NT2/D1 (cell line): ENCODE measurements around the gene GPR87.

Experiments
- DNase-seq: peaks from one replicate; pipeline ENCODE4 v3.0.0-alpha.2; 2011; ENCODE audit warnings: low read depth, low spot score
- H3K27me3 ChIP-seq: 2 replicates; pipeline ENCODE4 v1.6.0; 2011; ENCODE audit warnings: mild to moderate bottlenecking; ENCODE audit not compliant: insufficient read length, insufficient read depth
- H3K36me3 ChIP-seq: 2 replicates; pipeline ENCODE4 v1.6.1; 2011; ENCODE audit warnings: mild to moderate bottlenecking, low read length, mixed read lengths; ENCODE audit not compliant: insufficient read depth, insufficient read length
- H3K4me1 ChIP-seq: 2 replicates; pipeline ENCODE4 v1.5.1; 2011; ENCODE audit not compliant: insufficient read depth, insufficient read length
- H3K4me3 ChIP-seq: 2 replicates; pipeline ENCODE4 v1.5.1; 2011; ENCODE audit warnings: low read depth; ENCODE audit not compliant: insufficient read length
- H3K9ac ChIP-seq: 2 replicates; pipeline ENCODE4 v1.6.0; 2011; ENCODE audit warnings: low read depth; ENCODE audit not compliant: insufficient read length
- H3K9me3 ChIP-seq: 2 replicates; pipeline ENCODE4 v1.5.1; 2011; ENCODE audit warnings: mild to moderate bottlenecking, low read length; ENCODE audit not compliant: insufficient read depth
- SUZ12 ChIP-seq: IDR thresholded peaks from 2 replicates; pipeline ENCODE4 v1.6.1; 2011; ENCODE audit not compliant: insufficient read length, insufficient read depth; ENCODE audit errors: extremely low read depth
- YY1 ChIP-seq: IDR thresholded peaks from 2 replicates; pipeline ENCODE4 v1.6.1; 2011; ENCODE audit not compliant: insufficient read length, insufficient read depth
- ZNF274 ChIP-seq: IDR thresholded peaks from 2 replicates; pipeline ENCODE4 v1.6.1; 2011; ENCODE audit warnings: mild to moderate bottlenecking, low read depth, low read length

The GPR87 gene

GRCh38 chr3:151256749-151257148 lies 59.9 kb downstream of the GPR87 start:
- no peak for DNase-seq
- Histone ChIP-seq H3K9me3 (no peaks in the 10 kb centered on the region), H3K4me3 (no peak overlapping the region), H3K4me1 (no peaks in the 10 kb centered on the region), H3K27me3 (no peaks in the 10 kb centered on the region), H3K9ac (no peak overlapping the region), H3K36me3 (no peaks in the 10 kb centered on the region)
- TF ChIP-seq YY1 (no peak), SUZ12 (no peak), ZNF274 (no peak)

- no peak for TF ChIP-seq ZNF274
- TF ChIP-seq SUZ12, result no peak
- no peak for TF ChIP-seq YY1
- DNase-seq, result no peak
- no peaks in the 10 kb centered on the region for H3K27me3 ChIP-seq
- H3K36me3 ChIP-seq, result no peaks in the 10 kb centered on the region
- no peaks in the 10 kb centered on the region for H3K9me3 ChIP-seq
- H3K4me3 ChIP-seq, result no peak overlapping the region
- H3K4me1 ChIP-seq, result no peaks in the 10 kb centered on the region
- no peak overlapping the region for H3K9ac ChIP-seq
These were observed 67.8 kb downstream of the GPR87 start for GRCh38 chr3:151248772-151249337.
